ENCODE data around the gene ABCD3. TPM values are rescaled to one million over a fixed set of nuclear protein-coding genes. Genes with fewer than 3 reads are reported as not detected.

Gene ABCD3
- total and polyA plus RNA-seq, 2 of the 13 experiments (the other 11 are each of a cell fraction or from before 2014, with no cell fraction given), result 27.5 to 166 TPM

DNA sequence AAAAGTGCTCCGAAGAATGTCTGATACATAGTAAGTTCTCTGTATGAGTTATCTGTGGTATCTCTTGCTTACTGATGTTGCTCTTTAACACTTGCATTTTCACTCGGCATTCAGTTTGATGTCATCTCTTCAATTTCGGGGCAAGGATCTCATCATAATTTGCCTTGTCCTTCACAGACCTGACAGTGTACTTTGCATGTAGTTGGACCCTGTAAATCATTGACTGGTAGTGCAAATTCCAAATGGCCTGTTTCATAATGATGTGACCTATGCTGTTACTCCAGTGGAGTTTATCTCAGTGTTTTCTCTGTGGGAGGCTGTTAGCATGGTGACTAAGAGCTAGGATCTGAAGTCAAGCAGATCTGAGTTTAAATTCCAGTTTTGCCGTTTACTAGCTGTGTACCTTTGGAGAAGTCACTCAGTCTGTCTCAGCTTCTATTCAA is 34.2 kb upstream of the ABCD3 start (continued):
- TF ChIP-seq, protein P1, sequence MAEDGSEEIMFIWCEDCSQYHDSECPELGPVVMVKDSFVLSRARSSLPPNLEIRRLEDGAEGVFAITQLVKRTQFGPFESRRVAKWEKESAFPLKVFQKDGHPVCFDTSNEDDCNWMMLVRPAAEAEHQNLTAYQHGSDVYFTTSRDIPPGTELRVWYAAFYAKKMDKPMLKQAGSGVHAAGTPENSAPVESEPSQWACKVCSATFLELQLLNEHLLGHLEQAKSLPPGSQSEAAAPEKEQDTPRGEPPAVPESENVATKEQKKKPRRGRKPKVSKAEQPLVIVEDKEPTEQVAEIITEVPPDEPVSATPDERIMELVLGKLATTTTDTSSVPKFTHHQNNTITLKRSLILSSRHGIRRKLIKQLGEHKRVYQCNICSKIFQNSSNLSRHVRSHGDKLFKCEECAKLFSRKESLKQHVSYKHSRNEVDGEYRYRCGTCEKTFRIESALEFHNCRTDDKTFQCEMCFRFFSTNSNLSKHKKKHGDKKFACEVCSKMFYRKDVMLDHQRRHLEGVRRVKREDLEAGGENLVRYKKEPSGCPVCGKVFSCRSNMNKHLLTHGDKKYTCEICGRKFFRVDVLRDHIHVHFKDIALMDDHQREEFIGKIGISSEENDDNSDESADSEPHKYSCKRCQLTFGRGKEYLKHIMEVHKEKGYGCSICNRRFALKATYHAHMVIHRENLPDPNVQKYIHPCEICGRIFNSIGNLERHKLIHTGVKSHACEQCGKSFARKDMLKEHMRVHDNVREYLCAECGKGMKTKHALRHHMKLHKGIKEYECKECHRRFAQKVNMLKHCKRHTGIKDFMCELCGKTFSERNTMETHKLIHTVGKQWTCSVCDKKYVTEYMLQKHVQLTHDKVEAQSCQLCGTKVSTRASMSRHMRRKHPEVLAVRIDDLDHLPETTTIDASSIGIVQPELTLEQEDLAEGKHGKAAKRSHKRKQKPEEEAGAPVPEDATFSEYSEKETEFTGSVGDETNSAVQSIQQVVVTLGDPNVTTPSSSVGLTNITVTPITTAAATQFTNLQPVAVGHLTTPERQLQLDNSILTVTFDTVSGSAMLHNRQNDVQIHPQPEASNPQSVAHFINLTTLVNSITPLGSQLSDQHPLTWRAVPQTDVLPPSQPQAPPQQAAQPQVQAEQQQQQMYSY (CRISPR knock-in tag; IDR thresholded peaks at IDR 0.05), result no peak
- TF ChIP-seq, protein P2, sequence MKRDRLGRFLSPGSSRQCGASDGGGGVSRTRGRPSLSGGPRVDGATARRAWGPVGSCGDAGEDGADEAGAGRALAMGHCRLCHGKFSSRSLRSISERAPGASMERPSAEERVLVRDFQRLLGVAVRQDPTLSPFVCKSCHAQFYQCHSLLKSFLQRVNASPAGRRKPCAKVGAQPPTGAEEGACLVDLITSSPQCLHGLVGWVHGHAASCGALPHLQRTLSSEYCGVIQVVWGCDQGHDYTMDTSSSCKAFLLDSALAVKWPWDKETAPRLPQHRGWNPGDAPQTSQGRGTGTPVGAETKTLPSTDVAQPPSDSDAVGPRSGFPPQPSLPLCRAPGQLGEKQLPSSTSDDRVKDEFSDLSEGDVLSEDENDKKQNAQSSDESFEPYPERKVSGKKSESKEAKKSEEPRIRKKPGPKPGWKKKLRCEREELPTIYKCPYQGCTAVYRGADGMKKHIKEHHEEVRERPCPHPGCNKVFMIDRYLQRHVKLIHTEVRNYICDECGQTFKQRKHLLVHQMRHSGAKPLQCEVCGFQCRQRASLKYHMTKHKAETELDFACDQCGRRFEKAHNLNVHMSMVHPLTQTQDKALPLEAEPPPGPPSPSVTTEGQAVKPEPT (CRISPR knock-in tag; IDR thresholded peaks at IDR 0.05; ENCODE audit: low read depth), result no peak; the same call in 1 of the 2 replicates
- no peak for TF ChIP-seq ZNF570 (CRISPR knock-in tag; IDR thresholded peaks at IDR 0.05; ENCODE audit: borderline replicate concordance)
- no peak for TF ChIP-seq SRF (IDR thresholded peaks at IDR 0.05; ENCODE audit: low read depth, low read length)
- 0 out of 2 replicates have a peak, but pooled peaks have one; percentile 57 for TF ChIP-seq CBFB (CRISPR knock-in tag; IDR thresholded peaks at IDR 0.05)
- TF ChIP-seq TCF7L2 (IDR thresholded peaks at IDR 0.05; ENCODE audit: low read depth, low read length), result 0 out of 2 replicates have a peak, but pooled peaks have one; percentile 22
- no peak for TF ChIP-seq MLLT10 (CRISPR knock-in tag; IDR thresholded peaks at IDR 0.05)
- TF ChIP-seq, protein P3, sequence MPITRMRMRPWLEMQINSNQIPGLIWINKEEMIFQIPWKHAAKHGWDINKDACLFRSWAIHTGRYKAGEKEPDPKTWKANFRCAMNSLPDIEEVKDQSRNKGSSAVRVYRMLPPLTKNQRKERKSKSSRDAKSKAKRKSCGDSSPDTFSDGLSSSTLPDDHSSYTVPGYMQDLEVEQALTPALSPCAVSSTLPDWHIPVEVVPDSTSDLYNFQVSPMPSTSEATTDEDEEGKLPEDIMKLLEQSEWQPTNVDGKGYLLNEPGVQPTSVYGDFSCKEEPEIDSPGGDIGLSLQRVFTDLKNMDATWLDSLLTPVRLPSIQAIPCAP (CRISPR knock-in tag; IDR thresholded peaks at IDR 0.05; ENCODE audit: low read depth), result no peak
- TF ChIP-seq RNF2 (conservative IDR thresholded peaks at IDR 0.05; ENCODE audit: low read depth), result no peak
- no peak for TF ChIP-seq SP2 (CRISPR knock-in tag; IDR thresholded peaks at IDR 0.05)
- TF ChIP-seq ZNF326 (CRISPR knock-in tag; IDR thresholded peaks at IDR 0.05; ENCODE audit: borderline replicate concordance), result no peak
- no peak for TF ChIP-seq BCL3 (CRISPR knock-in tag; IDR thresholded peaks at IDR 0.05)
- TF ChIP-seq ZNF766 (CRISPR knock-in tag; IDR thresholded peaks at IDR 0.05; ENCODE audit: borderline replicate concordance), result no peak
- TF ChIP-seq MBNL3 (CRISPR knock-in tag; conservative IDR thresholded peaks at IDR 0.05), result no peak
- no peak; the same call in 1 of the 2 replicates for TF ChIP-seq ZNF816 (CRISPR knock-in tag; IDR thresholded peaks at IDR 0.05; ENCODE audit: borderline replicate concordance)
- TF ChIP-seq ZNF431 (CRISPR knock-in tag; IDR thresholded peaks at IDR 0.05; ENCODE audit: borderline replicate concordance, low read depth), result no peak
- TF ChIP-seq POGZ (CRISPR knock-in tag; IDR thresholded peaks at IDR 0.05), result peak; percentile 86
- TF ChIP-seq ZFP37 (CRISPR knock-in tag; IDR thresholded peaks at IDR 0.05; ENCODE audit: borderline replicate concordance), result no peak
- TF ChIP-seq, protein P4, sequence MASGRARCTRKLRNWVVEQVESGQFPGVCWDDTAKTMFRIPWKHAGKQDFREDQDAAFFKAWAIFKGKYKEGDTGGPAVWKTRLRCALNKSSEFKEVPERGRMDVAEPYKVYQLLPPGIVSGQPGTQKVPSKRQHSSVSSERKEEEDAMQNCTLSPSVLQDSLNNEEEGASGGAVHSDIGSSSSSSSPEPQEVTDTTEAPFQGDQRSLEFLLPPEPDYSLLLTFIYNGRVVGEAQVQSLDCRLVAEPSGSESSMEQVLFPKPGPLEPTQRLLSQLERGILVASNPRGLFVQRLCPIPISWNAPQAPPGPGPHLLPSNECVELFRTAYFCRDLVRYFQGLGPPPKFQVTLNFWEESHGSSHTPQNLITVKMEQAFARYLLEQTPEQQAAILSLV (CRISPR knock-in tag; IDR thresholded peaks at IDR 0.05; ENCODE audit: borderline replicate concordance), result no peak
- peak; percentile 58; the same call in 1 of the 2 replicates for TF ChIP-seq TGIF2 (CRISPR knock-in tag; IDR thresholded peaks at IDR 0.05)

Measured in HepG2 (cell line).